Occipital lobe (tissue), 2 donors: ENCODE data around the gene FOXR1. TPM values are rescaled to one million over a fixed set of nuclear protein-coding genes. Genes with fewer than 3 reads are reported as not detected.
A peak's percentile ranks its signal among the peaks of the same experiment; 100 is the strongest.
"Not testable (repeated sequence)": the region's sequence is repeated elsewhere in the genome, so short reads cannot be mapped to it uniquely, and the experiment has no call there.

Experiments used
- DNase-seq: peaks from one replicate; lab custom pipeline; 2025; lab: John Stamatoyannopoulos, UW
- total RNA-seq: library from RNA; depleted of rRNA; stranded (reverse); fragments of >200 nt; gene quantifications from one replicate; pipeline ENCODE4 v1.2.3, GENCODE V29; 2014

The FOXR1 gene
- total RNA-seq, 1 donor from 2014 or later: 0.31 TPM

DNA sequence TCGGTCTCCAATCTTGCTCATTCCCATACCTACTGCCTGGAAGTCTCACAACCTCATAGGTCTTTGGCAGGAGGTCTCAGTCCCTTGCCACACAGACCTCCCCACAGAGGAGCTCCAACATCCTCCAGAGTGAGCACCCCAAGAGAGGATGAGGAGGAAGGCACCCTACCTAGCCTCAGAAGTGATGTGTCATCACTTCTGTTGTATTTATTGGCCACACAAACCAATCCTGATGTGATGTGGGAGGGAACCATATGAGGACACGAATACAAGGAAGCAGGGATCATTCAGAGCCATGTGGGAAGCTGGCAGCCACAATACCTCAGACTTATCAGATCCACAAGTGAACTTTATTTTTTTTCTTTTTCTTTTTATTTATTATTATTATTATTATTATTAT lies 24.5 kb upstream of the FOXR1 start:
- no peak for DNase-seq

DNA sequence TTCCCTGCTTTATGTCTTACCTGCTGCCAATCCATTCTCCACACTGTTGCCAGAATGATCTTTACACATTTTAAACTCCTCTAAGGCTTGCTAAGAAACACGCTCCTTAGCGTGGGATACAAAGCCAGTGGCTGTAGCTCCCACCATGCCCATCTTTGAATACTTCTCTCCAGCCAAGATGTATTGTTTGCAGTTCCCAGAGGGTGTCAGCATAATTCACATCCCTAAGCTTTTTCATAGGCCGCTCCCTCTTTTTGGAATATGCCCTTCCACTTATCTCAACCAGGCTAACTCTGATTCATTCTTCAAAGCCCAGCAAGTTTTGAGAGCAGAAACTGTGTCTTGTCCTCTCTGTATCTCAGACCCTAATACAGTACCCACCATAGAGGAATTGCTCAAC lies 23.6 kb upstream of the FOXR1 start:
- DNase-seq: no peak

DNA sequence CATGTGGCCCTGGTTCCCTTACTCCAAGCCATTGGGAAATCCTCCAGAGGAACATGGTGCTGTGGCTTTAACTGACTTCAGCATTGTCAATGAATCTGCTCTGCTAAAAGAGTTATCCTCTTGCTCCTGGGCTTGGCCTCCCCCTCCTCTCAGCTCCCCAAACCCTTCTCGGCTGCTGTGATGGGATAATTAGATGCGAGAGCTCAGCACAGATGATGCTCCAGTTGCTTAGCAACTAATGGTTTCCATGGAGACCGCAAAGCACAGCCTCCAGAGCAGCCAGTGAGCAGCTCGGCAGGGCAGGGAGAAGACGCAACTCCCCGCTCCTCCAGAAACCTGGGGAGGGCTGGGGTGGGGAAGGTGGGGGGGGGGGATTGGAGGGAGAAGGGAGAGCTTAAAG lies 18.3 kb upstream of the FOXR1 start:
- DNase-seq: peak; percentile 83

DNA sequence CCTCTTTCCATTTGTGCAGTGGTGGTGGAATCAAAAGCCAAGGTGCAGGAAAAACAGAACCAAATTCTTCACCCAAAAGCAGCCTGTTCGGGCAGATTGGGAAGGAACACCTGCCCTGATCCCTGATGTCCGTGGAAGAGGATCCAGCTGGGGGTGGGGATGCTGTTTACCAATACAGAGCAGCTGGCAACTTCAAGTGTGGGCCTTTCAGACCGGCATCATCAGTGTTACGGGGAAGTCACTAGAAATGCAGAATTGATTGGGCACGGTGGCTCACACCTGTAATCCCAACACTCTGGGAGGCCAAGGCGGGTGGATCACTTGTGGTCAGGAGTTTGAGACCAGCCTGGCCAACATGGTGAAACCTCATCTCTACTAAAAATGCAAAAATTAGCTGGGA lies 17.6 kb upstream of the FOXR1 start:
- not testable (repeated sequence) for DNase-seq

DNA sequence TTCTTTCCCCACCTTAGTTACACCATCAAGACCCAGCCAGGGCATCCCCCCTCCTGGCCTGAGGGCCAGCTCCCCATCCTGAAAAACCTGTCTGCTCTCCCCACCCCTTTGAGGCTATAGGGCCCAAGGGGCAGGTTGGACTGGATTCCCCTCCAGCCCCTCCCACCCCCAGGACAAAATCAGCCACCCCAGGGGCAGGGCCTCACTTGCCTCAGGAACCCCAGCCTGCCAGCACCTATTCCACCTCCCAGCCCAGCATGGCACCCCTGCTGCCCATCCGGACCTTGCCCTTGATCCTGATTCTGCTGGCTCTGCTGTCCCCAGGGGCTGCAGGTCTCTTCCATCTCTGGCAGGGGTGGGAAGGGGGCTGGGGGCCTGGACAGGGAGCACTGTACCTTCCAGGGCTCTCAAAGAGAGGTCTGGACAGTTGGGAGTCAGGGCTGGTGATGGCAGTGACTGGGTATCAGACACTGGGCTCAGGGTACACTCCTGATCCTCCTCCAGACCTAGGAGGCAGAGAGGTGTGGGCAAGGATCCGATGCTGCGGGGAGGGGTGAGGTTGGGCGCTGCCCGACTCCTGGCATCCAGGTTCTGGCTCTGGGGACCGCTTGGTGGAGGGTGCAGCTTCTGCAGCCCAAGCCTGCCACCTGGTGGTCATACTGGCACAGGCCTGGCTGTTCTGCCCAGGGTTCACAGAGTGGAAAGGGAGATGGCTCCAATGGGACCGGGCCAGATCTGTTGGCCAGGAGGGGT lies 15.3 kb upstream of the FOXR1 start, which contains the start of gene UPK2:
Gene UPK2, plus strand, starts transcription at position 205 of the 753 bp plus-strand sequence. Its CDS starts 53 bp downstream, at position 258.
- DNase-seq: peak; percentile 78

DNA sequence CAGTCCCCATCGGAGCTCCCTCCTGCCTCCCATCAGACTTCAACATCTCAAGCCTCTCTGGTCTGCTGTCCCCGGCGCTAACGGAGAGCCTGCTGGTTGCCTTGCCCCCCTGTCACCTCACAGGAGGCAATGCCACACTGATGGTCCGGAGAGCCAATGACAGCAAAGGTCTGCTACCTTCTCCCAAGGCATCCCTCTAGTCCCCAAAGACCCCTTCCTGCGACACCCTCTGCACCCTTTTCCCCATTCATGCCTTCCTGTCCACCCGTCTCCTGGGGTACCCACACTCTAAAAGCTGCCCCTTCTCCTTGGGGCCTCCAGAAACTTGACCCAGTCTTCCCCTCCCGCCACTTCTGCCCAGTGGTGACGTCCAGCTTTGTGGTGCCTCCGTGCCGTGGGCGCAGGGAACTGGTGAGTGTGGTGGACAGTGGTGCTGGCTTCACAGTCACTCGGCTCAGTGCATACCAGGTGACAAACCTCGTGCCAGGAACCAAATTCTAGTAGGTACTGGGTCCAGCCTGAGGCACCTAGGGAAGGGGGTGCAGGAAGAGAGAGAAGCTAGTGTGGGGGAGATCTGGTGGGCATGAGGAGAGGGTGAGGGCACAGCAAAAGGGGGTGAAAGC lies 14.6 kb upstream of the FOXR1 start:
- DNase-seq: no peak

DNA sequence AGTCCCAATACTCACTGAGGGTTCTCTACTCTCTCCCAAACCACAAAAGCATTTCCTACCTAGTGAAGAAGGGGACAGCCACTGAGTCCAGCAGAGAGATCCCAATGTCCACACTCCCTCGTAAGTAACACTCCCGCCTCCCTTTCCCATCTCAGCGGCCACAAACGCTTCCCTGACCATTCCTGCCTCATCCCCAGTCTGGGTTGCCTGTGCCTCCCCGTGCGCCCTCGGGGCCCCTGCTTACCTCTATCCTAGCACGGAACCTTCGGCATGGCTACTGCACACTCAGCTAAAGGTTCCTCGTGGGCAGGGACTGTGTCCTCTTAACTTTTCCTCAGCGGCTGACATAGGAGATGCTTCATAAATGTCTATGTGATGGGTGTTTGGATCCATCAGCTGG lies 14.0 kb upstream of the FOXR1 start:
- DNase-seq: no peak

DNA sequence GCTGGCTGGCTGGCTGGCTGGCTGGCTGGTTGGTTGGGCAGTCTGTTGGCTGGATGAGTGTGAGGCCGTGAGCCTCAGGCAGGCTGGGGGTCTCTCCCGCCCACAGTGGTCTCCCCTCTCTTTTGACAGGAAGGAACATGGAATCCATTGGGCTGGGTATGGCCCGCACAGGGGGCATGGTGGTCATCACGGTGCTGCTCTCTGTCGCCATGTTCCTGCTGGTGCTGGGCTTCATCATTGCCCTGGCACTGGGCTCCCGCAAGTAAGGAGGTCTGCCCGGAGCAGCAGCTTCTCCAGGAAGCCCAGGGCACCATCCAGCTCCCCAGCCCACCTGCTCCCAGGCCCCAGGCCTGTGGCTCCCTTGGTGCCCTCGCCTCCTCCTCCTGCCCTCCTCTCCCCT lies 13.6 kb upstream of the FOXR1 start:
- DNase-seq: no peak

DNA sequence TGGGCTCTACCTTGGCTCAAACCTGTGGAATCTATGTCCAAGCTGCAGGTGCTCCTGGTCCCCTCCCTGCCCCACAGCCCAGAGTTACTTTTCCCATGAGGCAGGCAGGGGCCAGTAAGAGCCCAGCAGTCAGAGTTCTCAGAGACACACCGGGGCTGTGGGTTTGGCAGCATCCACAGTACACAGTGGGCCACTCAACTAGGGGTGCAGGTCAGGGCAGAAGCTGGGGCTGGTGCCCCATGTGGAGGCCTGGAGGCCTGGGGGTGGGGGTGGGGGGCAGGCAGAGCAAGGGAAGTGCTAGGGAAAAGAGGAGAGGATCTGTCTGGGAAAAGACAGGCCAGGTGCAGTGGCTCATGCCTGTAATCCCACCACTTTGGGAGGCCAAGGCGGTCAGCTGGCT lies 13.0 kb upstream of the FOXR1 start:
- no peak for DNase-seq

DNA sequence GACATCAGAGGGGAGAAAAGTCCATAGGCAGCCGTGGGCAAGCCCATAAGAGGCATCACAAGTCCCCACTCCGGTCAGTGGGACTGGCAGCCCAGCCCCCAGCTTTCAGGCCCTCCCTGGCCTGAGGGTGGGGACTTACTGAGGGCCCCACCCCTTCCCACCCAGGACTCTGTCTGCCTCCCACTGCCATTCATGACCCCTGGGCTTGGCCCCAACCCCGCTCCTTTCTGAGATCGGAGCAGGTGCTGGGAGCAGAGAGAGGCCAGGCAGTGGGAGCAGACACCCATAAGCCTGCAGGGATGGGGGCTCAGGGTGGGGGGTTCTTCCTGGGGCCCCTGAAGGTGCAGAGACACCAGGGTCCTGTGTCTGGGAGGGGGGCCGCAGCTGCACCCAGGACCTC lies 10.4 kb upstream of the FOXR1 start:
- no peak for DNase-seq

DNA sequence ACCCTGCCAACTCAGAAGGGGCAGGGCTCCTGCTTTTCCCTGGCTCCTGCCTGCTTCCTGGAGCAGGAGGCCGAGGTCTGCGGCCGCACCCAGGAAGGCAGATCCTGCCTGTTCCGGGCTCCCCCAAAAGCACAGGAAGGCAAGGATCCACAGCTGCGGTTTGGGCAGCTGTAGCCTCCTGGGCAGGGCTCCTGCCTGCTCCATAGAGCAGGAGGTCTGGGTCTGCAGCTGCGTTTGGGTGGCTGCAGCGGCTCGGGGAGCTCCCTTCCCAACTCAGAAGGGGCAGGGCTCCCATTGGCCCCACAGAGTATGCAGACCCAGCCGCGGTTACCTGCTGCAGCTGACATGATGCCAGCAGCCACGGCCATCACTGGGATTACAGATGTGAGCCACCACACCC lies 10.0 kb upstream of the FOXR1 start:
- DNase-seq: no peak

DNA sequence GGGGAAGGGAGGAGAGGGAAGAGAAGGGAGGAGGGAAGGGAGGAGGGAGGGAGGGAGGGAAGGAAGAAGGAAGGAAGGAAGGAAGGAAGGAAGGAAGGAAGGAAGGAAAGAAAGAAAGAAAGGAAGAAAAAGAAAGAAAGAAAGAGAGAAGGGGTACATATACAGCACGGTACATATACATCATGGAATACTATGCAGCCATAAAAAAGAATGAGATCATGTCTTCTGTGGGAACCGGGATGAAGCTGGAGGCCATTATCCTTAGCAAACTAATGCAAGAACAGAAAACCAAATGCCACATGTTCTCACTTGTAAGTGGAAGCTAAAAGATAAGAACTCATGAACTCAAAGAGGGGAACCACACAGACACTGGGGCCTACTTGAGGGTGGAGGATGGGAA lies 2.1 kb upstream of the FOXR1 start:
- not testable (repeated sequence) for DNase-seq

DNA sequence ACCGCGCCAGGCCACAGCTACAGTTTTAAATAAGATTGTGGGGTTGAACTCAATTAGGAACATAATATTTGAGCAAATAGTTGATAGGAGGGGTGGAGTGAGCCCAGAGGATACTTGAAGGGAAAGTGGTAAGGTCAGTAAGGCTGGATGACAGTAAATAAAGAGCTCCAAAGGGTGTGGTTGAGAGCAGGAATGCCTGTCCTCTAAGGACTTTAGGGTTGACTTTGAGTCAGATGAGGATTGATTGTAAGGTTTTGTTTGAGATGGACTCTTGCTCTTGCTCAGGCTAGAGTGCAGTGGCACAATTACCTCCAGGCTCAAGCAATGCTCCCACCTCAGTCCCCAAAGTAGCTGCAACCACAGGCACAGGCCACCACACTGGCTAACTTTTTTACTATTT lies 2.4 kb downstream of the FOXR1 start:
- DNase-seq: no peak

DNA sequence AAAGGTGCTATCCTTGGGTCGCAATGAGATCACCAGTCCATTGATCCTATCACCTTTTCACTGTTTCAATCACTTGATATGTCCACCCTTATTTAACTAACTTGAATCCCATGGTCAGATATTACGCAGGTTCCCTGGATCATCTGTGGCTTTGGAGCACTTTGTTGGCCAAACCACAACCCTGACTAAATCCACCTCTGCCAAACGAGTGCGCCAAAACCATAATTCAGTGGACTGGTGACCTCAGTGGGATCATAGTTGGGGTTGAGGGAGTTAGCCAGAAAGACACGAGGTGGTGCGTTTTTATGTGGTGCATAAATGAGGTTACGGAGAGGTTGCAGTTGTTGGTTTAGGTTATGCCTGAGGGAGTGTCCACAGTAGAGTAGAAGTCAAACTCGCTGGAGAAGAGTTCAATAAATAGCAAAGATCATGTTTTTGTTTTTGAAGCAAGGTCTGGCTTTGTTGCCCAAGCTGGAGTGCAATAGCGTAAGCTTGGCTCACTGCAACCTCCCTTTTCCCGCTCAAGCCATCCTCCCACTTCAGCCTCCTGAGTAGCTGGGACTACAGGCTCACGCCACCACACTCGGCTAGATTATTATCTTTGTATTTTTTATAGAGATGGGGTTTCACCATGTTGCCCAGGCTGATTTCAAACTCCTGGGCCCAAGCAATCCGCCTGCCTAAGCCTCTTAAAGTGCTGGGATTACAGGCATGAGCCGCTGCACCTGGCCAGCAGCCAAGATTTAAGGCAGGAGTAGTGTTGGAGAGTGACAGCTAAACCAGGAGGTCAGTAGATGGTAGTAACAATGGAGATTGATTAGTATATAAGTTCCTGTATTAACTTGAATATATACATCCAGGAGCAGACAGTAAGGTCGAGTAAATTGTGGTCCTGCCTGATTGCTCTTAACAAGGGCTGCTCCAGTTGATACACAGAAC lies 4.5 kb downstream of the FOXR1 start:
- no peak for DNase-seq

DNA sequence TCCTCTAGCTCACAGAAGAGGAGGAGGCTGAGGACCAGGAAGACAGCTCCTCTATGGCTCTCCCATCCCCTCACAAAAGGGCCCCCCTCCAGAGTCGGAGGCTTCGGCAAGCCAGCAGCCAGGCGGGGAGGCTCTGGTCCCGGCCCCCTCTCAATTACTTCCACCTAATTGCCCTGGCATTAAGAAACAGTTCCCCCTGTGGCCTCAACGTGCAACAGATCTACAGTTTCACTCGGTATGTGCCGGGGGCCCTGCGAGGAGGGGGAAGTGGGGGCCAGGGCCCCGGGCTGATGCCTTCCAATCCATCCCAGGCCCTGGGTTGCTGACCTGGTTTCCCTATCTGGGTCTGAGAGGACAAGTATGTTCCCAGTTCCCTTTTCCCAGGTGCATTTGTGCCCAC lies 7.9 kb downstream of the FOXR1 start:
- no peak for DNase-seq

DNA sequence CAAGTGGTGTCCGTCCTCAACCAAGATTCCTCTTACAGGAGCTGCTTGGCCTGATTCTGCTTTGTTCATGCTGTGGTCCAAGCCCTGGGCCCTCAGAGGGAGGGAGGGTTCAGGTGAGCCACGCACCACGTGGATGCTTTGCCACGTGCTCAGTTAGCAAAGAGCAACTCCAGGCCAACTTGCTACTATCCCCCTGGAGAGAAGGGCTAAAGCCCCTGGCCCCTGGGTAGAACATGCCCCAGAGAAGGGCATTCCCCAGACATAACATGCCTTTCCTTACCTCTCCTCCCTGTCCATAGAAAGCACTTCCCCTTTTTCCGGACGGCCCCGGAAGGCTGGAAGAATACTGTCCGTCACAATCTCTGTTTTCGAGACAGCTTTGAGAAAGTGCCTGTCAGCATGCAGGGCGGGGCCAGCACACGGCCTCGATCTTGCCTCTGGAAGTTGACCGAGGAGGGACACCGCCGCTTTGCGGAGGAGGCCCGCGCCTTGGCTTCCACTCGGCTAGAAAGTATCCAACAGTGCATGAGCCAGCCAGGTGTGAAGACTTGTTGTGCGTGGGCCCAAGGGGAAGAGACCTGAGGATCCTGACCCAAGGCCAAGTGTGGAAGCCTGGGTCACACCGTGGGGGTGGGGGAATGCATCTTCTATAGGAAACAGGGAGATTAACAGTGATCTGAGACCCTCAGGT lies 8.8 kb downstream of the FOXR1 start:
- no peak for DNase-seq

DNA sequence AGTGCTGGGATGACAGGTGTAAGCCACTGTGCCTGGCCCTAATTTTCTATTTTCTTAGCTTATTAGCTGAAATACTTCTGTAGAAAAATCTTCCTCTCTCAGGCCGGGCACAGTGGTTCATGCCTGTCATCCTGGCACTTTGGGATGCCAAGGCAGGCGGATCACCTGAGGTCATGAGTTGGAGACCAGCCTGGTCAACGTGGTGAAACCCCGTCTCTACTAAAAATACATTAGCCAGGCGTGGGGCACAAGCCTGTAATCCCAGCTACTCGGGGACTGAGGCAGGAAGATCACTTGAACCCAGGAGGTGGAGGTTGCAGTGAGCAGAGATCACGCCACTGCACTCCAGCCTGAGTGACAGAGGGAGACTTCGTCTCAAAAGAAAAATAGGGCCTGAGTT lies 12.8 kb downstream of the FOXR1 start:
- DNase-seq: not testable (repeated sequence)

DNA sequence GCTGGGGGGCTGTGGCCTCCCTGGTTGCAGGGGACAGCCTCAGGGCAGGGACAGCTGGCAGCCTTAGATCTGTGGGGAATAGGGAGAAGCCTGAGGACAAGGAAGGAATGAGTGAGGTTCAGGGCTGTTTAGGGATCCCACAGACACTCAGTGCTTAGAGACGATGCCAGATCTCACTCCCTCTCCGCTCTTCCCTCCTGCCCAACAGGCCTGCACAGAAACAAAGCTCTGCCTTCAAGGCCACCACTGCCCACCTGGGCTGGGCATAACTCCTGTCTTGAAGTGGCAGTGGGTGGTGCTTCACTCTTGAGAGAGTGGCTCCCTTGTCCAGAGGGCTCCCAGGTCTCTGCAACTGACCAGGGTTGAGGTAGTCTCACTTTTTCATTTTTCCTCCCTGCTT lies 13.3 kb downstream of the FOXR1 start:
- no peak for DNase-seq

DNA sequence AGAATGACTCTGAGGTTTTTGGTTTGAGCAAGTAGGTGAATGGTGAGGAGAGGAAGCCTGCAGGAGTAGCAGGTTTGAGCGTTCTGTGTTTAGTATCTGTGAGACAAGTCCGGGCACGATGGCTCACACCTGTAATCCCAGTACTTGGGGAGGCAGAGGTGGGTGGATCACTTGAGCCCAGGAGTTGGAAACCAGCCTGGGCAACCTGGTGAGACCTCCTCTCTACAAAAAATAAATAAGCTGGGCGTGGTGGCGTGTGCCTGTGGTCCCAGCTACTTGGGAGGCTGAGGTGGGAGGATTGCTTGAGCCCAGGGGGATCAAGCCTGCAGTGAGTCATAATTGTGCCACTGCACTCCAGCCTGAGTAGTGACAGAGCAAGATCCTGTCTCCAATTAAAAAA lies 16.7 kb downstream of the FOXR1 start:
- no peak for DNase-seq

DNA sequence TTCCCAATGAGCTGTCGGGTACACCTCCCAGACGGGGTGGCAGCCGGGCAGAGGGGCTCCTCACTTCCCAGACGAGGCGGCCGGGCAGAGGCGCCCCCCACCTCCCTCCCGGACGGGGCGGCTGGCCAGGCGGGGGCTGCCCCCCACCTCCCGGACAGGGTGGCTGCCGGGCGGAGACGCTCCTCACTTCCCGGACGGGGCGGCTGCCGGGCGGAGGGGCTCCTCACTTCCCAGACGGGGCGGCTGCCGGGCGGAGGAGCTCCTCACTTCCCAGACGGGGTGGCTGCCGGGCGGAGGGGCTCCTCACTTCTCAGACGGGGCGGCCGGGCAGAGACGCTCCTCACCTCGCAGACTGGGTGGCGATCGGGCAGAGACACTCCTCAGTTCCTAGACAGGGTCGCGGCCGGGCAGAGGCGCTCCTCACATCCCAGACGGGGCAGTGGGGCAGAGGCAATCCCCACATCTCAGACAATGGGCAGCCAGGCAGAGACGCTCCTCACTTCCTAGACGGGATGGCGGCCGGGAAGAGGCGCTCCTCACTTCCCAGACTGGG lies 20.0 kb downstream of the FOXR1 start:
- DNase-seq: not testable (repeated sequence)

DNA sequence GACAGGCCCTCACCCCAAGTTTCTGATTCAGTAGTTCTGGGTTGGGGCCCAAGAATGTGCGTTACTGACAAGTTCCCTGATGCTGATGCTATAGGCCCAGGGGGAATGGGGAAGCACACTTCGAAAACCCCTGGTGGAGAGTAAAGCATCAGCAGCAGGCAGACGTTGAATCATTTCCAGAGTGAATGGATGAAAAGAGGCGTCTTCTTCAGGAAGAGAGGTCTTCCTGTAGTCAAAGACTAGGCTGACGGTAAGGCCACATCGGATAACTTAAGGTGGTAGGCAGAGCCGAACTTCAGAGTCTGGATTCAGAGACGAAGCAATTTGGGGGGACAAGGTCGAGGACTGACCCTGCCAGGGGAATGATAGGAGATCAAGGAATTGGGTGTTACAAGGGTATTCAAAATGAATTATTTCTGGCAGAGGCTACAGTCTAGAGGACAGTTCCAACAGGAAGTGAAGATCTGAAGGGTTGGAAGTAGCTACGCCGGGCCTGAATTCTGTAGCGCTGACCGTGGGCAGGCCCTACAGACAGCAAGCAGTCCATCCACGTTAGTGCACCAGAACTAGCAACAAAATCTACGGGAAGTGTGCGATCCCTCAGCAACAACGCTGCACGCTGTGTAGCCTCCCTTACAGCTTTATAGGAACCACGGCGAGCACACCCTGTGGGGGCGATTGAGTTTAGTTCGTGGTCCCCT lies 25.5 kb downstream of the FOXR1 start:
- DNase-seq: no peak
